Skeletal muscle cell (primary cell): Measurements from ENCODE around the gene LZTS2.
"Not testable (repeated sequence)": the region's sequence is repeated elsewhere in the genome, so short reads cannot be mapped to it uniquely, and the experiment has no call there.

Experiments used
- DNase-seq: peaks from one replicate; pipeline ENCODE4 v3.0.0-alpha.2; 2010; ENCODE audit warnings: low read depth
- H3K4me3 ChIP-seq: 2 replicates; pipeline ENCODE4 v1.5.1; 2011; ENCODE audit warnings: low read depth, mild to moderate bottlenecking, control low read depth, low read length, moderate library complexity

LZTS2 gene, protein sequence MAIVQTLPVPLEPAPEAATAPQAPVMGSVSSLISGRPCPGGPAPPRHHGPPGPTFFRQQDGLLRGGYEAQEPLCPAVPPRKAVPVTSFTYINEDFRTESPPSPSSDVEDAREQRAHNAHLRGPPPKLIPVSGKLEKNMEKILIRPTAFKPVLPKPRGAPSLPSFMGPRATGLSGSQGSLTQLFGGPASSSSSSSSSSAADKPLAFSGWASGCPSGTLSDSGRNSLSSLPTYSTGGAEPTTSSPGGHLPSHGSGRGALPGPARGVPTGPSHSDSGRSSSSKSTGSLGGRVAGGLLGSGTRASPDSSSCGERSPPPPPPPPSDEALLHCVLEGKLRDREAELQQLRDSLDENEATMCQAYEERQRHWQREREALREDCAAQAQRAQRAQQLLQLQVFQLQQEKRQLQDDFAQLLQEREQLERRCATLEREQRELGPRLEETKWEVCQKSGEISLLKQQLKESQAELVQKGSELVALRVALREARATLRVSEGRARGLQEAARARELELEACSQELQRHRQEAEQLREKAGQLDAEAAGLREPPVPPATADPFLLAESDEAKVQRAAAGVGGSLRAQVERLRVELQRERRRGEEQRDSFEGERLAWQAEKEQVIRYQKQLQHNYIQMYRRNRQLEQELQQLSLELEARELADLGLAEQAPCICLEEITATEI

DNA sequence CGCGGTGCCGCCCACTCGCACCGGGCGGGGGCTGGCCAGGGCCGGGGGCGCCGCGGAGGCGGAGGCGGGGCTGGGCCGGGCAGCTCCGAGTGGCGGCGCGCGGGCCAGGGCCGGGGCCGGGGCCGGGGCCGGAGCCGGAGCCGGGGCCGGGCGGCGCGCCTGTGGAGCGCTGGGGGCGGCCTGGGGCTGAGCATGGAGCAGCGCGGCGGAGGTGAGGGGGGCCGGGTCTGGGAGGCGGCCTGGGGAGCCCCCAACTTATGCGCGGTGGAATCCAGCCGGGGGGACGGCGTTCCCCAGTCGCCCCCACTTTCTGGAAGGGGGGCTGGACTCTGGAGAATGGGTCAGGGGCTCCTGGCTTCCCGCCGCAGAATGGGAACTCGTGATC lies at the start of gene LZTS2:
Gene LZTS2, plus strand, starts transcription at position 67 of the 385 bp plus-strand sequence. CDS start 2,731 bp downstream, outside the sequence.
- H3K4me3 ChIP-seq = peak within 1 kb of the TSS; percentile 89
- no peak for DNase-seq

DNA sequence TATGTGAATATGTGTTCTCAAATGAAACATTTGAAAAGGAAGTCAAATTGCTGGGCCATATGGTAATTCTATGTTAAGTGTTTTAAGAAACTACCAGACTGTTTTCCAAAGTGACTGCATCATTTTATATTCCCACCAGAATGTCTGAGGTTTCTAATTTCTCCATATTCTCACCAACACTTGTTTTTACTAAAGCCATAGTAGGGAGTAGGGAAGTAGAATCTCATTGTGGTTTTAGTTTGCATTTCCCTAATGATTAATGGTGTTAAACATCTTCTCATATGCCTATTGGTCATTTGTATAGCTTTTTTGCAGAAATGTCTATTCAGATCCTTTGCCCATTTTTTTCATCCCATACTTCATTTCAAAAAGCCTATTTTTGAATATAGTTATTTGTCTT lies 39.4 kb upstream of the LZTS2 start:
- no peak for DNase-seq
- H3K4me3 ChIP-seq = no peak overlapping the region

DNA sequence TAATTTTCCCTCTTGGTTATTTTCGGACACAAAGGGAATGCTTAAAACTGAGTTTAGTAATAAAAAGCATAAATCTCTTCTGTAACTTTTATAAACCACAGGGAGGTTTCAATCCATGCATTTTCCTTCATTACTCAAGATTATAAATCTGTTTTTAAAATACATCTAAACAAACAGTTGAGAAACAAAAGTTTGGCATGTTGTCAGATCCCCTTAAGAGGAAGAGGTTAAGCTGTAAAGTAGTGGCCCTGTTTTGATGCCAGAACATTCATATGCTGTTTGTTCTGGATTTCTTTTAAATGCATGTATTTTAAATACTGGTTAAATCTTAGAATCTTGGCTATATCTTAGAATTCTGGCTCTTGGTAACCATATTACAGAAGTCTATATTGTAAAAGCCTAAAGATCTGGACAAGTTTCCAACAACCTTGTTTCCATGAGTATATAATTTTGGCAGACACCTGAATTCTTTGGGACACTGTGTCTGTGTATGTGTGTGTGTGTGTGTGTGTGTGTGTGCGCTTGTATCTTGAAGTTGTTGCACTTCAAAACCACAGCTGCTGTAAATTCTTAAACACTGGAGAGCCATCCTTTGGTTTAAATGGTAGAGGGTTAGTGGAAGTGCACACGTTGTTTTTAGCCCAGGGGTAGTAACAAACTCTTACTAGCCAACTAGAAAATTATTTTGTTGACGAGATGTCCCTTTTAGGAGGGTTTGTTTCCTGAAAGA lies 37.1 kb upstream of the LZTS2 start:
- H3K4me3 ChIP-seq = no peak overlapping the region
- DNase-seq = no peak

DNA sequence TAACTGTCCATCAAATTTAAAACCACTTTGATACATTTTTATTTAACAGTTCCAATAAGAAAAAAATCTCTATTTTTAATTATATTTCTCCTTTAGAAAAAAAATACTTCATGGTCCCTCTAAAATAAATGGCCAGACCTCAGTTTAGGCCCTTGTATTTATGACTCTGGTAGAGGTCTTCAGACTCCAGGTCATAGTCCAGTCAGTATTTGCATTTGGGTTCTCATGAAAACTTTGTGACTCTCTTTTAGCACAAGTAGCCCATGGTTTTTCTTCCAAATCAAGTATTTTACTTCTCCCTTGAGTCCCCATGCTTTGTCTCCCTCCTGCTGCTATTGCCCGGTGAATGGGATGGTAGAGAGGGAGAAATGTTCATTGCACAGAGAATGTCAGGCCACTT lies 35.8 kb upstream of the LZTS2 start:
- no peak overlapping the region for H3K4me3 ChIP-seq
- no peak for DNase-seq

DNA sequence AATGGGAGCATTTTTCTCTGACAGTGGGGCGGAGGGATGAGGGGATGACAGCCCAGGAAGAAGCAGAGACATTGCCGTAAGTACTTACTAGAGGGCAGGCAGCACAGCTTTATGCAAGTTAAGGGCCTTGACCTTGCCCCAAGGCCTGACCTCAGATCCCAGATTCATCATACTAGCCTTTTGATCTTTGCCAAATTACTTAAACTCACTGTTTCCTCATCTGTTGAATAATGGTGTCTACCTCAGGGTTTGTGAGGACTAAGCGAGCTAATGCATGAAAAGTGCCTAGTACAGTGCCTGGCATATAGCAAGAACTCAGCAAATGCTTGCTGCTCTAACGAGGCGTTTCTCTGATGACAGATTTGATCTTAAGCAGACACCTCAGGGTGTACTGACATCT lies 33.8 kb upstream of the LZTS2 start:
- no peak for DNase-seq
- H3K4me3 ChIP-seq = no peak overlapping the region

DNA sequence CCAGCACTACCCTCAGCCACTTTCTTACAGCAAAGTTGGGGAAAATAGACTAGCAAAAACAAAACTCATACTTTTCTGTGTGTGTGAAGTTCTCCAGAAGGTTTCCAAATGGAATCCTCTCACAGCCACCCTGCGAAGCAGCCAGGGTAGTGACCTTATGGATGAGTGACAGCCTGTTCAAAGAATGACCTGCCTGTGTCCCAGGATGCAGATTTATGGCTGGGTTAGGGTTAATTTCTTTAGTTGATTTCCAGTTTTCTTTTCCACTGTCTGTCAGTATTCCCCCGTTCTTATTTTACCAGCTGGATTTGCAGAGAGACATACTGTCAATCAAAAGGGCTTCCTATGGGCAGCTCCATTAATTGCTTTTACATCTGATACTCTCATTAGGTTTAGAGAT lies 32.7 kb upstream of the LZTS2 start:
- no peak overlapping the region for H3K4me3 ChIP-seq
- no peak for DNase-seq

DNA sequence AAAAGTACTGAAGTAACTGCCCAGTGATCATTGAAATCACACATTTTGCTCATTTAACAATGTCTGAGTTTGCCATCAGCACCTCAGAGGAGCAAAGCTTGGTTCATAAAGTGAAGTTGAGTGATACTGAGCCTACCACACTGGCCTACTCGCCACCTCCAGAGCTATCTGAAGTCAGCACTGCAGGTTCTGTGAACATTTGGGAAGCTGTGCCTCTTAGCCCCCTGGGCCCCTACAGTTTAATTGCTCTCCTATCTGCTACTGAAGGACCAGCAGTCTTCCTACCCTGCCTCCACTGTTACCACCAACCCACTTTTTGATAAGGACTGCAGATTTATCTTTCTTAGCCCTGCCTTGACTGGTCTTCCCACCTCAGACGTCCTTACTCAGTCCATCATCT lies 32.3 kb upstream of the LZTS2 start:
- no peak for DNase-seq

GRCh38 chr10:100968062-100968736 lies 31.4 kb upstream of the LZTS2 start:
- DNase-seq = no peak
- H3K4me3 ChIP-seq = no peak overlapping the region

More for the DNA sequence above, 32.3 kb upstream of the LZTS2 start:
- H3K4me3 ChIP-seq = no peak overlapping the region

DNA sequence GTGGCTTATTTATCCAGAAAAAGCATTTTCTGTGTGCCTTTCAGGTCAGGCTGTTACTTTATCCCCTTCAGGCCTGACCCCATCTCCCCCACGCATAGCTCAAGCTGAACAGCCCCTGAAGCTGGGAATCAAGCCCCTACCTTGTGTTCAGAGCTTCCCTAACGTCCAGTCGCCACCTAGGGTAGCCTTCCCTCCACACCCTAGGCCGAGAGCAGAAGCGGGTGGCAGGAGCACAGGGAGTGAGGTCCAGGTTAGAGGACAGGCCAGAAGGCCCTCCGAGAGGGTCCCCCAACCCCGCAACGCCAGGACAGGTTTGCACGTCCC lies 30.8 kb upstream of the LZTS2 start:
- no peak for DNase-seq
- H3K4me3 ChIP-seq = peak overlapping the region; percentile 72

DNA sequence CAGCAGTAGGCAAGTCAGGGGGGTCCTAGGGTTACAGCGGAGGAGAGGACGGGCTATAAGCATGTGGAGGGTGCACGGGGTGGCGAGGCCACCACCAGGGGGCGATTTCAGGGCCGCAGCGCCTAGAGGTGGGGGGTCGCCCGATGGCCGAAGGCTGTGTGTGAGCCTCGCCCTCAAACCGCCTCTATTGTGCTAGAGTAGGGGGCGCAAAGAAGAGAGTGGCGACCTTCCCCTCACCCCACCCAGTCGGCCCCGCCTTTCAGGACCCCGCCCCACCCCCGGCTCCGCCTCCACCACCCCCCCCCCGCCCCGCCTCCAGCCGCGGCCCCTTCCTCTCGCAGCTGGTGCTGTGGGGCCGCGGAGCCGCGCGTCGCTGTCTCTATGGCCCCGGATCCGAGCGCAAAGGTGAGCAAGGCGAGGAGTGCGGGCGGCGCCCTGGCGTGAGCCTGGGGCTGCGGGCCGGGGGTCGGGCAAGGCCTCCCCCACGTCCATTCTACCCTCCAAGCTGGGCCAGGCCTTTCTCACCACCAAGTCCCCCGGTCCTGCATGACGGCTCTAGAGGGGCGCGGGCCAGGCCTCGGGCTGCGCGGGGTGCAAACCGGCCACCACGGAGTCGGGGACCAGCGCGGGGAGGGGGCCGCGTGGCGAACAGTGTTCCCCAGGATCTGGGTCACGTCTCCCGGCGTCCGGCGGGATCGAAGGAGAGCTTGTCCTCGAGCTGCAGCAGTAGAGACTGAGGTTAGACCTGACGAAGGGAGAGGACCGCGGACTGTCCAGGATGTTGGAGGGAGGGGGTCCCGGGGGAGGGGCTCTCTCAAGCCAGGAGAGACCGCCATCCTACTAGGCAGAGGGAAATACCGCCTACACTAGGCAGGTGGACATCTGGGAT lies 30.2 kb upstream of the LZTS2 start, which contains the start of gene SEMA4G:
Gene SEMA4G, plus strand, starts transcription at position 318 of the 889 bp plus-strand sequence. CDS start 3,409 bp downstream, outside the sequence.
- peak within 1 kb of the TSS; percentile 72 for H3K4me3 ChIP-seq
- DNase-seq = no peak

DNA sequence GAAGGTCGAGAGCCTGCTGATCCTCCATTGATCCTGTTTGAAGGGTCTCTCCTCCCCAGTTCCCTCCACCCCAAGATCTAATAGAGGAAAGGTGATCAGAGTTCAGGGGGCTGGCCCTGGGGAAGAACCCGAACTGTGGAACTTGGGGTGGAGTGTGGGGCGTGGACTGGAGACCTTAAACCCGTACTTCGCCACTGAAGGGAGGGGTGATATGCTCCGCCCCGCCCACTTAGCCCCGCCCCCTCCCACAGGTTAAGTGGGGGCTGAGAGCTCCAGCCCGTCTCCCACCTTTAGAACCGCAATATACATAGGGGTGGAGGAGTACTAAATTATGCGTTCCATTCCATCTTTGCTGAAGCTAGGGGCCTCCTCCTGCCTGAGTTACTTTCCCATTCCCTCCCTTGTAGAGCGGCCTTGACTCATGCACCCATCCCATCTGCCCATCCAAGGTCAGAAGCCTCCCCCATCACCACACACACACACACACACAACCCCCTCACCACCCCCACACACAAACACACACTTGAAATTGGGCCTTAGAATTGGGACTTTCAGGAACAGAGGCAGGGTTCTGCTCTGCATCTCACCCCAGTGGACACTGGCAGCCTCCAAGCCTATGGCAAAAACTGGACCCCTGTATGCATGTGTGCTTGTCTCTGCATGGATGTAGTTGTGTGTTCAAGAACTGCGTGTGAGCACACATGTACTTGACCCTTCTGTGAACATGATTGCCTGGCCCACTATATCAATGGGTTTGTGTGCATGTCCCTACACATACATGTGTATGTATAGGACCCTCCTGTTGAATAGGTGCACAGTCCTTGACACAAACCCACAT lies 29.3 kb upstream of the LZTS2 start:
- no peak for DNase-seq

GRCh38 chr10:100970914-100971811 lies 28.4 kb upstream of the LZTS2 start:
- no peak for DNase-seq
- no peak overlapping the region for H3K4me3 ChIP-seq

More for the DNA sequence above, 29.3 kb upstream of the LZTS2 start:
- H3K4me3 ChIP-seq = peak overlapping the region; percentile 72

DNA sequence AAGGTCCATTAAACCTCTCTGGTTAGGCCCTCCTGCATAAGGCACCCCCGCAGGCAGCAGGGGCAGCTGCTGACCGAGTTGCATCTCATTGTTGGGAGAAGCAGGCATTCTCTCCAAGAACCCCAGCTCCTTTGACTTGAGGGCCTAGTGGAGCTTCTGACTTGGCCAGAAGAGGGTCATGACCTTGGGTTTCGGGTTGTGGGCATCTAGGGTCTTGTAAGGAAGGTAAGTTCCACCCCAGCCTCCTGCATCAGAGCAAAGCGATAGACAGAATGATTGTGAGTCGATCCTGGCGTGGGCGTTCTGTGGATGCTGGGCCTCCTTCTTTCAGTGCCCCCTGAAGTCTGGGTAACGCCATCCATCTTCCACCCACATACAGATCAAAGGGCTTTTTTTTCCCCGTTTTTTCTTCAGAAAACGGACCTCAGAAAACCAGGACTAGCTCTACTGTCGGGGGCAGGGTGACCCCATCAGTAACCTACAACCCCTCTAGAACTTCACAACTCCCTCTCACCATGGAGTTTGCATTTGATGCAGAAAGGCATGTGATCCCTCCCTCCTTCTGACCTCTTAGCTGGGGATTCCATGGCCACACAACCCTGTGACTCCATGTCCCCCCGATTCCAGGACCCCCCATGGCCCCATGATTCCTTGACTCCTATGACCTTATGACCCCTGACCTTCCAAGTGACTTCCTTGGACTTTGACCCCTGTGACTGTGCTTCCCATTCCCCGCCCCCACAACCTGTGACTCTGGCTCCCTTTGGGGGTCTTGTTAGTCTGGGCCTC lies 27.3 kb upstream of the LZTS2 start:
- no peak for DNase-seq
- H3K4me3 ChIP-seq = no peak overlapping the region

DNA sequence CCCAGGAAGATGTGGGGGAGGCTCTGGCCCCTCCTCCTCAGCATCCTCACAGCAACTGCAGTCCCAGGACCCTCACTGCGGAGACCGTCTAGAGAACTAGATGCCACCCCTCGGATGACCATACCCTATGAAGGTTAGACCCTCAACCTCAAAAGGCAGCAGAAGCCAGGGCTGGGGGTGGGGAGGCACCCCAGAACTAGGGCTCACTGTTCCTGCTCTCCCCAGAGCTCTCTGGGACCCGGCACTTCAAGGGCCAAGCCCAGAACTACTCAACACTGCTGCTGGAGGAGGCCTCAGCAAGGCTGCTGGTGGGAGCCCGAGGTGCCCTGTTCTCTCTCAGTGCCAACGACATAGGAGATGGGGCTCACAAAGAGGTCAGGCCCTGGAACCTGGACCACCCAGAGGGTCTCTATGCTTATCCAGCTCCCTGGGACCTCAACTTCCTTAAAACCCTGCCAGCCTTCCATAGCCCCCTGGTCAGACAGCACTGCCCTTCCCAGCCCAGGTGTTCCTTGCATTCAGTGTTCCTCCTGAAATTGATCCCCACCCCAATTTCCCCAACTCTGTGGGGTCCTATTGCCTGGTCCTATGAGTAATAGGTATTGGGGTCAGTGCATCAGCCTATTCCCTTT lies 26.6 kb upstream of the LZTS2 start:
- H3K4me3 ChIP-seq = no peak overlapping the region
- DNase-seq = no peak

DNA sequence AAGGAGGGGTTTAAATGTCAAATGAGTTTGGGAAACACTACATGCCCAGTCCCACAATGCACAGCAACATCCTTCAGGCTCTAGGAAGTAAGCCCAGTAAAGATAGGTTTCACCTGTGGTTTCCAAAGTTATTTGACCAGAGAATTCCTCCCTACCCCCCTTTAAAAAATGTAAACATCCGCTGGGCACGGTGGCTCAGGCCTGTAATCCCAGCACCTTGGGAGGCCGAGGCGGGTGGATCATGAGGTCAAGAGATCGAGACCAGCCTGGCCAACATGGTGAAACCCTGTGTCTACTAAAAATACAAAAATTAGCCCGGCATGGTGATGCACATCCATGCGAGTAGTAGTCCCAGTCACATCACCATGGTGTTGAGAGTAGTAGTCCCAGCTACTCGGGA lies 24.2 kb upstream of the LZTS2 start:
- DNase-seq, H3K4me3 ChIP-seq: not testable (repeated sequence)

GRCh38 chr10:100976906-100977305 lies 22.7 kb upstream of the LZTS2 start:
- H3K4me3 ChIP-seq = no peak overlapping the region
- no peak for DNase-seq
